Measurements from ENCODE around the gene PFKM.

GRCh38 chr12:48135027-48135426, 15.9 kb downstream of the PFKM start:
- TF ChIP-seq CTCF (IDR thresholded peaks at IDR 0.05) (no peak), POLR2A (IDR thresholded peaks at IDR 0.05) (no peak)
